HG03558 (cell line): ENCODE measurements around the gene ZNF432.

Experiments
- ATAC-seq: cut with Tn5 transposase; IDR thresholded peaks from one replicate; pipeline ENCODE4 v1.9.1; 2021; ENCODE audit warnings: moderate number of reproducible peaks; ENCODE audit not compliant: unreplicated experiment; ENCODE audit errors: extremely low read depth

Gene ZNF432

DNA sequence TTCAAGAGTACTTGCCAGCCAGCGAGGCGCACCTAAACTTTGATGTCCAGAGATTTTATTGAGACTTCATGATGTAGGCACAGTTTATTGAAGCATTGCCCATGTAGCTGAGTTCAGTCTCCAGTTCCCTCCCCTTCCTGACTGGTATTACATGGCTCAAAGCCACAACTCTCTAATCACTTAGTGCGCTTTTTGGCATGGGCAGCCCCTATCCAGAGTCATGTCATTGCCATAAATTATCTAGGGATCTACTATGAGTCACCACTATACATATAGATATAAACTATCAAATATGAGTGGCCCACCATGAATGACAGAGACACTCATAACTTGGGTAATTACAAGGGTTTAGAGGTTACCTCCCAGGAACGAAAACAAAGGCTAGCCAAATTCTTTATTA lies 28.1 kb downstream of the ZNF432 start:
- no peak for ATAC-seq

DNA sequence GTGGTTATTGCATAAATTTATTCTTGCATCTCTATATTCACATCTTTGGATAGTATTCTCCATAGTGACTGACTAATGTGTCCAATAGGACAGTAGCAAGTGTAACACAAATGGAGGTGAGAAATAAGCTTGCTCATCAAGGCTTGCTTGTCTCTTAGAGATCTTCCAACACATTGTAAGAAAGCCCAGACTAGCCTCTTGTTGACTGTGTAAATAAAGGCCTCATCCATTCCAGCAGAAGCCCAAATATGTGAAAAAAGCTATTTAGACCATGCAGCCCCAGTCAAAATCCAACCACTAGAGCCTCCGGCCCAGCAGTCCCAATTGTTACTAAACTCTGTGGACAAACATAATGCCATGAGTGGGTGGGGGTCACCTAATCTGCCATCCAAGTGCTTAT lies 38.0 kb downstream of the ZNF432 start:
- no peak for ATAC-seq

DNA sequence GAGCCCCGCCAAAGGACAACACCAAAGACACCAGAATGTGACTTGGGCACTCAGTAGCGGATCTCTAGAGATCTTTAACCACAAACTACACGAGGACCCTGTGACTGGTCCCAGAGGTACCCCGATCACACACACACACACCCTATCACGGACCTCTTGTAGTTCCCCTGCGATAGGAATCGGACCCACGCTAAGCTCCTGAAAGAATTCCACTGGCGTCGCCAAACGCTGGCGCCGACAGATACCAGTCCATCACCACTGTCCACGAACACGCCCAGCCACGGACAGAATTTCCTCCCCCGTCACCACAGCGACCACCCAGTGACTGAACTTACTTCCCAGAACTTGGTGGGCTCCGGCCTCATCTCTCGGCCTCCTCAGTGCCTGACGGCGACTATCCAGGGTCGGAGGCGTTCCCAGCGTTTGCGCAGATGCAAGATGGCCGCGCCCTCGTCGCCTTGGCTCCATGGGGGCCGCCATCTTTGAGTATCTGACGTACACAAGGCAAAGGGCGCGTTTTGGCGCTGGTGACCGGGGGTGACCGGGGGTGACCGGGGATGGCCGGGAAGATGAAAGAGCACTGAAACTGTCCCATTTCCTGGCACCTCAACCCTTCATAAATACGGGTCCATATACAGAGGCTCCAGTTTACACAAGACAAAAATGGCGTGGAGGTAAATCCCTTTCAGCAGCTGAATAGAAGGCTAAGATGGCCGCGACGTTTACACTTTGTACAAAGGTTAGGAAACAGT lies 40.7 kb downstream of the ZNF432 start, which contains the start of gene ZNF615:
Gene ZNF615 (minus strand): TSS at position 406 of the 752 bp plus-strand sequence. CDS start 4,500 bp downstream, outside the sequence.
- ATAC-seq, result peak; percentile 85

DNA sequence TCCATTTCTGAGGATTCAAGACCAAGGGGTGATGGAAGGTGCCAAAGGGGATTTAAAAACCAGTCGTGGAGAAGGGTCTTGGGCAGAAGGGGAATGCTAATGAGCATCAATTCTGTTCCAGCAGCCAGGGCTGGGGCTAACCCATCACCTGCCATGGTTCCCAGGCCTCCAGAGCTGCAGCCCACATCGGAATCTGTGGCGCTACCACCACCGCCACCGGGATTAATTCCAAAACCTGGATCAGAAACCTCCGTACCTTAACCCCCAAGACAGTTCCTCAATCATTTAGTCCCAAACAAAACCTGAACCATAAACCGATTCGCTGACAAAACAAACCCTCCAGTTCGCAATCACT lies 41.2 kb downstream of the ZNF432 start:
- ATAC-seq, result no peak

DNA sequence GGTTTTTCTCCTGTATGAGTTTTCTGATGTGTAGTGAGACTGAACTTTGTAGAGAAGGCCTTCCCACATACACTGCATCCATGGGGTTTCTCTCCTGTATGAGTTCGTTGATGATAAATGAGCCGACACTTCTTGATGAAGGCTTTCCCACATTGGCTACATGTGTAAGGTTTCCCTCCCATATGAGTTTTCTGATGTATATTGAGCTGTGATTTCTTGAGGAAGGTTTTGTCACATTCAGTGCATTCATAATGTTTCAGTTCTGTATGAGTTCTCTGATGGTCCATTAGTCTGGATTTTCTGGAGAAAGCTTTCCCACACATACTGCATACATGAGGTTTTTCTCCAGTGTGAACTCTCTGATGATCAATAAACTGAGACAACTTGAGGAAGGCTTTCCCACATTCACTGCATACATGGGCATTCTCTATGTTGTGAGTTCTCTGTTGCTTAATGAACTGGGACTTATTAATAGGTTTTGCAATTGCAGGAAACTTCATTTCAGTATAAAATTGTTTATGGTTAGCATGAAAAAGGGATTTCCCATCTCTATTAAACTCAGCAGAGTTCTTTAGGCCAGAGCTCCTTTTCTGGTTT lies 54.5 kb downstream of the ZNF432 start:
- no peak for ATAC-seq

DNA sequence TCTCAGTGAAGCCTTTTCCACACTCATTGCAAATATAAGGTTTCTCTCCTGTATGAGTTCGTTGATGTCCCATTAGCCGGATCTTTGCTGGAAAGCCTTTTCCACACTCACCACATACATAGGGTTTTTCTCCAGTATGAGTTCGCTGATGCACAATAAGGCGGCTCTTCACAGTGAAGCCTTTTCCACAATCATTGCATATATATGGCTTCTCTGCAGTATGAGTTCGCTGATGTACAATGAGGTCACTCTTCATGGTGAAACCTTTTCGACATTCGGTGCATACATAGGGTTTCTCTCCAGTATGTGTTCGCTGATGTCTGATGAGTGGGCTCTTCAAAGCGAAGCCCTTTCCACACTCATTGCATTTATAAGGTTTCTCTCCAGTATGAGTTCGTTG lies 55.2 kb downstream of the ZNF432 start:
- no peak for ATAC-seq

DNA sequence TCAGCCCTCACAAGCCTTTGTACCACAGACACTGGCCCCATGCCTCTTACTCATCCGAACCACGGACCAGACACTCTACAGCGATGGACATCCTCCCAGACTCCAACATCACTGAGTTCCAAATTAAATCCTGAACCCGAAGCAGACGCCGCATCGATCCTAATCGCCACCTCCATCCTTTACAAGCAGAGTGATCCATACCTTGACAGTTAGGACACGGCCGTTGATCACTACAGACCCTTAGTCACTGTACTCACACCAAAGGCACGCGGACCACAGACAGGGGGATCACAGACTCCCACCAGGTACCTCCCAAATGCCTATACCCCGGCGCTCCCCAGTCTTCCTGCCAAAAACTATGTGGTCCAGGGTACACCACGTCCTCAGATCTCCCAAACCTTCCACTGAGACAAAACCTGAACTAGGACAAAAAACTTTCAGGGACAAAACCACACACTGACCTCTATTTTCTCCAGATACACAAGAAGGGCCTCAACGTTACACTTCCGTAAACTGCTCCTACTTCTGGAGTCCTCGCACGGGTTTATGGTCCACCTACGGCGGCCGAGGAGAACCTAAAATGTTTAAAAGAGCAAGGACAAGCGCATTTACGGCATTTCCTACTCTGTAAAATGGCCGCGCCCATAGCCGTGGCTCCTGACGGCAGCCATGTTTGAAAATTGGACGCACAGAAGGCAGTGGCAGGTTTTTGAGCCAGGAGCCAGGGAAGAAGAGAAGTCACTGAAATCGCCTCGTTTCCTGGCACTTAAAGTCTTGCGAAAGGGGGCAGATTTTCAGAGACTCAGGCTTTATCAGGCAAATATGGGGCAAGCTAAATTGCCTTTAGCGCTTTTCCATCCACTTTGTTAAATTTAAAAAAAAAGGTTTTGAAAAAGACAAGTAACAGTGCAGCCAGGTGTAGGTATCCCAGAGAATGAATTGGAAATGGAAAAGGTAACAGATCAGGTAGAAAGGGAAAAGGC lies 62.0 kb downstream of the ZNF432 start, which contains the start of gene ZNF350:
Gene ZNF350 (minus strand): TSS at position 532 of the 983 bp plus-strand sequence. CDS start 12,480 bp downstream, outside the sequence.
- ATAC-seq, result no peak

DNA sequence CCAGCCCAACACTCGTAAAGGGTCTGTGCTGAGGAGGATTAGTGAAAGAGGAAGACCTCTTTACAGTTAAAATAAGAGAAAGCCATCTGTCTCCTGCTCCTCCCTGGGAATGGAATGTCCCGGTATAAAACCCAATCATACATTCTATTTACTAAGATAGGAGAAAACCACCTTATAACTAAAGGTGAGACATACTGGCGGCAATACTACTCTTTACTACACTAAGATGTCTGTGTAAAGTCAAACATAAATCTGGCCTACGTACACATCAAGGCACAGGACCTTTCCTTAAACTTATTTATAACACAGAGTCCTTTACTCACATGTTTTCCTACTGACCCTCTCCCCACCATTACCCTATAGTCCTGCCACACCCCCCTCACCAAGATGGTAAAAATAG lies 65.3 kb downstream of the ZNF432 start:
- ATAC-seq, result no peak
